GM18868 (cell line): ENCODE measurements around the gene HOXC10.

Experiments used
- ATAC-seq: cut with Tn5 transposase; IDR thresholded peaks from one replicate; pipeline ENCODE4 v1.9.1; 2021; ENCODE audit warnings: mild to moderate bottlenecking, moderate library complexity; ENCODE audit not compliant: unreplicated experiment

Gene HOXC10

DNA sequence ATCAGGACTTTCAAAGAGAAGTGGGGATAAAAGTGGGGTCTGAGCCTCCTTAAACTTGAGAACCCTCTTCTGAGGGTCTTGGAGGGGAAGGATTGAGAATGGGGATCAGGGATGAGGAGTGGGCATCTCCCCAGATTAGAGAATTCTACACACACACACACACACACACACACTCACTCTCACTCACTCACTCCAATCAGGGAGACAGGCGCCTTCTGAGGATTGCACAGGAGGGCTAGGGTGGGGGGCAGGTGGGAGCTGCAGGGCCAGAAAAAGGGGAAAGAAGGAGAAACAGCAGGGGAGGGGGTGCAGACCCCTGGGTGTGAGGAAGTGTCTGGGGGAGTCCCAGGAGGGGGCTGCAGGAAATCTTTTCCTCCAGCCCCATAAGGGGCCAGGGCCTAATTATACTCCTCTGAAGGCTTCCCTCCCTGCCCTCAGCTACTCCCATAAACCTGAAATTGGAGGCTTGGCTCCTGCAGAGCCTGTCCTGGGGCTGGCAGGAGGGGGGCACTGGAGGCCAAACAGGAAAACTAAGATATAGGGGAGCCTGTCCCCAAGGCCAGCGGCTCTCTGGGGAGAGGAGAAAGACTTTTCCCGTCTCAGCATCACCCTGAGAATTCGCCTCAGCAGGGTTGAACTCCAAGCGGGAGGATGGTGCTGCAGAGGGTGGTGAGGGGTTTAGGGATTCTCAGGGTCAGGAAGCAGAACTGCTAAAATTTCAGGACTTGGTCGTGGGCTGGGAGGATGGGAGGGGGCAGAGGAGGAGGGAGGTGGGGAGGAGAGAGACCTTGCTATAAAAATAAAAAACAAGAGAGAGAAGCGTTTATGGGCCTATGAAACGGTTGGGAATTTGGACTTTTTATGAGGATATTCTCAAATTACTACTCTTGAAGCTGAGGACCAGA, 16.6 kb downstream of the HOXC10 start:
- no peak for ATAC-seq

DNA sequence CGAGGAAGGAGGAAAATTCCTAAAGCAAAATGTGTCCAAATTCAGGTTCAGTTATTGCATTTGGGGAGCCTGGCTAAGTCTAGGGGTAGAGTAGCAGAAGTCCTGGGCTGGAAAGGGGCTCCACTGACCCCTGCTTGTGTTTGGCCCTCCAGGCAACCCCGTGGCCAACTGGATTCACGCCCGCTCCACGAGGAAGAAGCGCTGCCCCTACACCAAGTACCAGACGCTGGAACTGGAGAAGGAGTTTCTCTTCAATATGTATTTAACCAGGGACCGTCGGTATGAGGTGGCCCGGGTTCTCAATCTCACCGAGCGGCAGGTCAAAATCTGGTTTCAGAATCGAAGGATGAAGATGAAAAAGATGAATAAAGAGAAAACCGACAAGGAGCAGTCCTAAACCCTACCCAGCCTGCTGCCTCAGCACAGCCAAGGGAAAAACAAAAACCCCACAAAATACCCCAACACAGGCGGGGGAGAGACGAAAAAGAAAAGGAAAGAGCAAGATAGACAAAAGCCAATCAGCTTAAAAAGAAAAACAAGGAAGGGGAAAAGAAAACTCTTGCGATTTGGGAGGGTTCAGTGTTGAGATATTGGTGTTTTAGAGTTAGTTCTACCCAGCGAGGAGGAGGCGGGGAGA, 17.4 kb downstream of the HOXC10 start:
- ATAC-seq = no peak

DNA sequence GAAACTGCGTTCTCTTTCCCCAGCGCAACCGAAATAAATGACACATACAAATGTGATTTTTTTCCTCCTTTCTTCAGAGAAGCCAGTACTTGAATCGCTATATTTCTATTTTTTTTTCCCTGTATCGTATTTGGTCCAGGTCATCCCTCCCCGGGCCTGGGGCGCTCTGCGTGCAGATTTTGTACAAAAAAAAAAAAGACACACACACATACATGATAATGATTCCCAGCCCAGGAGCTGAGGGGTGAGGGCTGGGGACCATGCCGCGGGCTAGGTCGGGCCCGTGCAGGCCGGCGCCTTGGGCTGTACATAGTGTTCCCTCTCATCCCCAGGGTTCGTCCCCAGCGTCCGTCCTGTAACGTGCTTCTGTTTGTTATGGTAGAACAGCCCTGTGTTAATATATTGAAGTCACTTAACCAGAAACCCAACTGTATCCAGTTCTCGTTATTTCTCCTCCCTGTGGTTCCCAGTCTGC, 18.0 kb downstream of the HOXC10 start:
- ATAC-seq = no peak

DNA sequence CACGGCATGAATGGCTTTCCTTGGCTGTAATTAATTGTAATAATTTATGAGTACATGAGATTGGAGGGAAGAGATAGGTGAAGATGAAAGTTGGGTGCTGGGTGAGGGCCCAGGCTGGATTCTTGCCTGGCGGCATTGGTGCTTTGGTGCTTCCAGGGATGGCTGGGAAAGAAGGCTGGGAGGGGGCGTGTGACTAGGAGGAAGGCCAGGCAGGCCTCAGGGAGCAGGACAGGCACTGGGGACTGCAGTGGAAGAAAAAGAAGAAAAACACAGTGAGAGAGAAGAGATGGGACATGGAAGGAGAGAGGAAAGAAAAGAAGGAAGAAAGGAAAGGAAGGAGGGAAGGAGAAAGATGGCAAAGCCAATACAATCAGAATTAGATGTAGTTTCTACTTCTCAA, 18.7 kb downstream of the HOXC10 start:
- ATAC-seq = no peak

DNA sequence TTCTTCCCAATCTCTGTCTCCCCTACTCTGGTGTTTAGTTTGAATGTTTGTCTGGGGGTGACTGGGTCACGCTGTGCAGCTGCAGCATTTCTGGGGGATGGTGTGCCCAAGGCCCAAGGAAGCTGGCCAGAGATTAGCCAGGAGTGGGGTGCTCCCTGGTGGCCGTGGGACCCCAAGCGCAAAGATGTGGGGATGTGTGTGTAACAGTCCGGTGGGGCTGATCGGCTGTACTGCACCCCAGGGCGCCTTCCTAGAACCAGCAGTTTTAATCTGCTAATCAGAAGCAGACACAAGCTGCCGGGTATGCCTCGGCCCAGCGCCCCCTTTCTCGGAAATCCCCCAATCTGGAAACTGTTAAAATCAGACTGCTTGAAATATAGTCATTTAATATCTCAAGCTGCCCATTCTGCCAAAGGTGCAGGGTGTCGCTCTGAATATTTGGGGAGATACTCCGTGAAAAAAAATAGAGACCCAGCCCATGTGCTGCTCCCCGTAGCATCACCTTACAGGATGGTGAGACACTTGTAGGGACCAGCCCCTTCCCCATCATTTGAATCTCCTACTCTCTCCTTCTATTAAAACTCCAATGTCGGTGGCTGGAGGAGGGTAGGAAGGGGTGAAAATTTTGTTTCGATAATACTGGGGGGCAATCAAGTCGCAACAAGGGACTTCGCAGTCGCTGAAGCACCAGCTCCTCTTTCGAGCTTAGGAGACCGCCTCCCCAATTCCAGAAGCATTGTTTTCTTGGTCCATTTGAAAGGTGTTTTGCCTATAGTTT, 19.3 kb downstream of the HOXC10 start:
- no peak for ATAC-seq

DNA sequence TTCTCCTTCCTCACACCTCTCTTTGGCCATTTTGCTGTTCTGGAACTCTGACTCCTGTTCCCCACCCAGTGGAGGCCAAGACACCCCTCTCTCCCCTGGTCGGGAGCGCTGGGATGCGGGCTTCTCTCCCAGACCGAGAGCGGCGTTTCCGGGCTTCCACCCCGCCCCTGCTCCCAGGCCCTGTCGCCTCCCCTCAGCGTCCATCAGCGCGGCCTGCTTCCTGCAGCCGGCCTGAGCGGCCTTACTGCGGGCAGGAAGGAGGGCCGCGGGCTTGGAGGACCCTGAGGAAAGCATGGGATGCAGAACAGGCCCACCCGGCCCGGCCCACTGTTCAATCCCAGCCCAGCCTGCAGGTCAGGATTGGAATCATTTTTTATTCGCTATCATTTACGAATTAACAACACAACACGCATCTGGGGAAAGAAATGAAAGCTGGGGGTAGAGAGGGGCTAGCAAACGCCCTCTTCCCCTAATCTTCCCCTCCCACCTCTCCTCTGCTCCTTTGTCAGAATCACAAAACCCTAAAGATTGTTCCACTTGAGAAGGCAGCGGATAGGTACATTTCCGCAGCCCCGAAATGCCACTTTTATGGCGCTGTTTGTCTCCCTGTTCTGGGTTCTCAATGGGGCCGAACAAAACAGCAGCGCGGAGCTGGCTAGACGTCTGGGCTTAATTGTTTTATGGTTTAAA, 20.0 kb downstream of the HOXC10 start:
- no peak for ATAC-seq

DNA sequence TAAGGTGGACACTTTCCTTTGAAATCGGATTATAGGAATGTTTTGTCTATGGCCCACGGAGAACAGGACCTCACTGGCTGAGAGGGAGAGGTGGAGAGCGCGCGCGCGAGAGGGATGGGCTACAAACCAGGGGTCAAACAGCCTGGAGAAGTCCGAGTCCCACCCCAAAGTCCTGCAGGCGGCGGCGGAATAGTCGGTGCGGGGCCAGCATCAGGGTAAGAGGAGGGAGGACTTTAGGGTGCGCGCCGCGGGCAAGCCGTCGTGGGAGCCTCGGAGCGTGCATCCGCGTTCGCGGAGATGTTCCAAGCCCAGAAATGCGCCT, 20.5 kb downstream of the HOXC10 start:
- no peak for ATAC-seq

DNA sequence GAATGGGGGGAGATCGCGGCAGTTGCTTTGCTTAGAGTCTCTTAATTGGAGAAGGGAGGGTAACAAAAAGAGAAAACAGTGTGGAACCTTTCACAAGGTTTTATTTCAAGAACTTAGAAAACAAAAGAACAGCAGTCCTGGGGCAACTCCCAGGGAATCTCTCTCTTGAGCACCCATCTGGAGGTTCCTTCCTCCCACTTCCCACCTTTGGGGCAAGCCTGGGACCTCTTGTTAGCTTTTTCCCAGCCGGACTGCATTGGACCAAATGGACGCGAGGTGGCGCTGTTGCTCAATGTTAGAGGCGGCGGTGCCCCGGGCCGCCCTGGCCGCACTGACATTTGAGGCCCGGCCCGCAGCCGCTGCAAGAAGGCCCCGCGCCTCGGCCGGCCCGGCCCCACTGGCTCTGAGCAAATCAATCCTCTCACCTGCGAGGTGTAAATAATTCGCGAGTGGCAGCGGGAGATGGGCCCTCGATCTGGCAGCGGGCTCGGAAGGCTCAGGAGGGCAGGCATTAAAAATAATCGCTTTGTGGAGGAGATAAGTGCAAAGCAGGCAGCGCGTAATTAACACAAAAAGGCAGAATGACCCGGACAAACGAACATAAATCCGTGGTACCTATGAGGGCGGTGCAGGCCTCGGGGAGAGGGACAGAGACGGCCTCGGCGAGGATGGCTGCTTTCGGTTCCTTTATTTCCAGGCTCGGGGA, 21.1 kb downstream of the HOXC10 start:
- peak; percentile 62 for ATAC-seq

DNA sequence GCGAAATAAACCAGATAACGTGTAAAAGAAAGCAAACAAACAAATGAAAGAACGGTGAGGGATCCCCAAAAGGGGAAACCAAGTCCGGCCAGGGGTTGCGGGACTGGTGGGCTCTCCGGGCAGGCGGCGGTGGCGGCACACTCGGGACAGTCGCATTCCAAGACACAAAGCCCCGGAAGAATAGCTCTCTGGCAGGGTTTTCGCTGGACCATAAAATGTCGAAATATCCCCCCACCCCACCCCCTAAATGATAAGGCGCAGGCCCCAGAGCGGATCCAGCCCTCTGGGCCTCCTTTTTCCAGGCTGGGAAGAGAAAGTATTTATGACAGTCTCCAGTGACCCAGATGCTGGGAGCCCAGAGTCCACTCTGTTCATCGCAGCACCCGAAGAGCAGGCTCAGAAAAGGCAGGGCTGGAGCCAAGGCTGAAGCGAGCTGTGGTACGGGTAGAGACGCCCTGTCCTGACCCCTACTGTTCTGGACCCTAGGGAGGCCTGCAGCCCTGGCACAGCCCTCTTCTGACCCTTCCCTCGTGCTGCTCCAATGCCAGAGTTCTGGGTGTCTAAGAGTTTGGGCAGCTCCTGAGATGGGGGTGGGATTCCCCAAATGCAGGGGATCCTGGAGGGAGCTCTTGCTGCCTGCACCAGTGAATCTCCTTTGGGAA, 21.7 kb downstream of the HOXC10 start:
- no peak for ATAC-seq

DNA sequence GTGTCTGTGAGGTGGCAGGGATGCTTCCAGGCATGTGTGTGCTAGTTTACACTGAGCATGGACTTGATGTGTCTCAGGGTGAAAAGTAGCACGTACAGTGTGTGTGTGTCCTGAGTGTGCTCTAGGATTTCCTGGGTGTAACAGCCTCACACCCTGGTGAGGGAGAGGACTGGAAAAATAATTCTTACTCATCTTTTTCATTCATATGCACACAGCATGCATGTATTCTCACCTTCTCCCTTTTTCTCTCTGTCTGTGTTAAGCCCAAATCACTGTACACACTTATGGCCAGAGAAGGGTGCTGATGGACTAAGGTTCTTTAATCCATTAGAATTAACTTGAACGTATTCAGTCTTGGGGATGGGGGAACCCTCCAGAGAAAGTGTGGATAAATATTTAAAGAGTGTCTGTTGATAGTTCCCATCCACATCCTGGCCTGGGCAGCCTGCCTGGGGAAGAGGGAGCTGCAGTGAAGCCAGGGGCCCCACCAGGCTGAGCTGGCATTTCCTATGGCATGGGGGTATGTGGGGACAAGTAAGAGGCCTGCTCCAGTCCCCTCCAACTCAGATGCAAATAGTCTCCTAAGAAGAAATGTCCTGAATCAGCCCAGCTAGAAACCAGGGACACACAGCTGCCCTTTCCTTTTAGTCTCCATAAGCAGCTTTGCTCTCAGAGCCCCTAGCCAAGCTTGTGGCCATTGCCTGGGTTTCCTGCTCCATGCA, 22.8 kb downstream of the HOXC10 start:
- no peak for ATAC-seq

DNA sequence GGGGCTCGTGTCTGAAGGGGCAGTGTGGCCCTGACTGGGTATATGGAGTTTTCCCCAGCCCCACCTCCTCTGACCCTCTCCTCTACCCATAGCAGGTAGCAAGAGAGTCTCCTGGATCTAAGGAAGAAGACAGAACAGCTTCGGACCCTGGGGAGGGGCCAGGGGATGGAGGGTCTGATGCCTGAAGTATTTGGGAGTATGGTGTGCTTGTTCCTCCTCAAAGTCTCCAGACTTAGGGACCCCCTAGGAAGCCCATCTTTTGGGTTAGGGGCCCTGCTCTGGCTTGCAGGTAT, 23.3 kb downstream of the HOXC10 start:
- ATAC-seq = no peak

DNA sequence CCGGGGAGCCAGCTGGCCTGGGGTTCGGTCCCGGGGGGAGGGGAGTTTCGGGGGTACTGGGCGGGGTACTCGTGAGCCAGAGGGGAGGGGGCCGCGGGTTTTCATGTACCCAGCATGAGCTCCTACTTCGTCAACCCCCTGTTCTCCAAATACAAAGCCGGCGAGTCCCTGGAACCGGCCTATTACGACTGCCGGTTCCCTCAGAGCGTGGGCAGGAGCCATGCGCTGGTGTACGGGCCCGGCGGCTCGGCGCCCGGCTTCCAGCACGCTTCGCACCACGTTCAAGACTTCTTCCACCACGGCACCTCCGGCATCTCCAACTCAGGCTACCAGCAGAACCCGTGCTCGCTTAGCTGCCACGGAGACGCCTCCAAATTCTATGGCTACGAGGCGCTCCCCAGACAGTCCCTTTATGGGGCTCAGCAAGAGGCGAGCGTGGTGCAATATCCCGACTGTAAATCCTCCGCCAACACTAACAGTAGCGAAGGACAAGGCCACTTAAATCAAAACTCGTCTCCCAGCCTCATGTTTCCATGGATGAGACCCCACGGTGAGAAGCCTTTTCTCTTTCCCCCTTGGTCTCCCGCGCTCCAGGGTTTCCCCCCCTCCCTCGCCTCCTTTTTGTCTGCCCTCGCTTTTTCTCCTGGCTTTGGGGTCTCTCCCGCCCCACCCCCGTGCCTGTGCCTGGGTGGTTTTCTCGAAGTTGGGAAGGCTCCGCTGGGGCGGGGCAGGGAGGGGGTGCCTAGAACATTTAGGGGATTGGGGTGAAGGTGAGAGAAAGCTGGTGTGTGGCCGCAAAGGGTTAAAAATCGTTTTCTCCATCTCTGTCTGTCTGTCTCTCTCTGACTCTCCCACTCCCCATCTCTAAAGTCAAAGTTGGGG, 24.5 kb downstream of the HOXC10 start:
- no peak for ATAC-seq

DNA sequence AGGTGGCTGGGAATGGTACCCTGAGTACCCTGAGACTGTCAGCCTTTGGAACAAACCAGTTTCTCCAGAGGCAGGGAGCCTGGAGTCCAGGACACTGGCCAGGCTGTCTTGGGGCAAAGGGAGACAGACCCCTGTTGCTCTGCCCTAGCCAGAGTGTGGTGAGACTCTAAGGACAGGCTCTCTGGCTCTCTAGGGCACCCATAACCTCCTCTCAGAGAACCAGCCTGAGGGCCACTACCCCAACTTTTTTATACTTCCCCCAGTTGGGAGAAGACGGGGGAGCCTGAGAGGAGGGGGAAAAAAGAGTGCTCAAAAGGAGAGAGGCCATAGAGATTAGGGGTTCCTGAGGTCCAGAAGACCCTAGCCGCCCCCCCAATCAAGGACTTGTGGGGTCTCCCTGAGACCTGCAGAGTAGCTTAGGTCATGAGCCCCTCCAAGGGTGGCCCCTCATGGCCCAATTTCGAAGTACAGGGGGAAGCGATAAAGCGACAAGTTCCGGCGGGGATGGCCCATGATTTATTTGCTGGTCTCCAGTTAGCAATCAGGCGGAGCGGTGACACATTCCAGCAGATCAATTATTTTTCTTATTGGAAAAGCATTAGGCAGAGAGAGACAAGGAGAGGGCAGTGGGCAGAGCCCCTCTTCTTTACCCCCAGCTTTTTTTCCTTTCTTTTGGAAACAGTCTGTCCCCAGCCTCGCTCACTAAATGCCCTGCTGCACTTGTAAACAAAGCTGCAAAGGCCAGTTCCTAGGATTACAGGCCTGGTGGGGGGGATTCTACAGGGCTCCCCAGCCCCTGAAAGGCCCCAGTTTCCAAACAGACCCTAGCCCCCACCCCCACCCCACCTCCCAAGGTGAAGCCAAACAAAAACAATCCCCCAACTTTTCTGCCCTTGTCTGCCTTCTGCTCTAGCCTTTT, 25.4 kb downstream of the HOXC10 start:
- no peak for ATAC-seq

DNA sequence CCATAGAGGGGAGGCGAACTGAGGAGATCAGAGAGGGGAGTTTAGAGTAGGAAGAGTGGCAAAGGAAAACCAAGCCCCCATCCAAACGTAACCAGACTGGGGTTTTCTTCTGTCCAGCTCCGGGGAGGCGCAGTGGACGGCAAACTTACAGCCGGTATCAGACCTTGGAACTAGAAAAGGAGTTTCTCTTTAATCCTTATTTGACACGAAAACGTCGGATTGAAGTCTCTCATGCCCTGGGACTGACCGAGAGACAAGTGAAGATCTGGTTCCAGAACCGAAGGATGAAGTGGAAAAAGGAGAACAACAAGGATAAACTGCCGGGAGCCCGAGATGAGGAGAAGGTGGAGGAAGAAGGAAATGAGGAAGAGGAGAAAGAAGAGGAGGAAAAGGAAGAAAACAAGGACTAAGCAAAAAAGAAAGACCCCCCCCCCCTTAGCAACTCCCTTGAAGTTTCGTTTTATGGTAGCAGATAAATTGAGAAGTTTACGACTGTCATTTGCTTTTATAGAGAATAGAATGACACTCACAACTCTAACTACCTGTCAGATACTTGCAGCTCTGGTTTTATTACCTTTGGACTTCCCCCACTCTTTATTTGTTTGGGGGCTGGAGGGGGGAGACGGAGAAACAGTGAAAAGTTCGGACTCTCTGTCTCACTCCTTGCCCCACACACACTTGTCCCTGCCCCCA, 26.2 kb downstream of the HOXC10 start:
- no peak for ATAC-seq

DNA sequence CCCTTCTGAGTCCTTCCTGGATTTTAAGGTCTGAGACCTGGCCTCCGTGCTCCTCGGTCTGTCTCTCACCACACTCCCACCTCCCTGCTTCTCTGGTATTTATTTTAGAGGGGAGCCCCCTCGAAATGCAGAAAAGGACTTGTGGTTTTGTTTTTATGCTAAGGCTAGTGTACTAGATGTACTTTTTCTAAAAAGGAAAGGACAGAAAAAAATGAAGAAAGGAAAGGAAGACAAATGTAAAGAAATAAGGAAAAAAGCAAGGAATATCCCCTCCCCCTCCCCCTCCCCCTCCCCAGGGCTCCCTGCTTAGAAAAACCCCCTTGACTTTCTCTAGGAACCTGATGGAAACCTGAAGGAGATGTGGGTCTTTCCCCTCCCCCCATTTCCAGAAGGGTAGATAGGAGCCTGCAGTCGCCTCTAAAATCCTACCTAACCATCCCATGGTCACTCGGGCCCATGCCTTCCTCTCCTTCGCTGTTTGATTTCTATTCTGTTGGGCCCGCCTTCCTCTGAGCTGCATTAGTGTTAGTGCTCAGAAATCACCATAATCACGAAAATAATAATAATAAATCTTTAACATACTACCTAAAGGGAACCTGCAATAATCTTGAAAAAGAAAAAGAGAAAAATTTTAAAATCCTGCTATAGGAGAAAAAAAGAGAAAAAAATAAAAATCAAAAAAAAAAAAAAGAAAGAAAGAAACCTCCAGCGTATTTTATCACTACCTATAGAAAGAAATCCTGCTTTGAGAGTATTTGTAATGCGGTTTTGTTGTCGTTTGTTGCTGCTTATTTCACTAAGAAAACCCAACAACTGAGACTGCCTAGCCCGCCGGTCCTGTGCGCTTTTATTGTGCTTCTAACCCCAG, 27.0 kb downstream of the HOXC10 start:
- ATAC-seq = no peak
